PC-9 (cell line): ENCODE measurements around the gene TEDDM1. TPM values are rescaled to one million over a fixed set of nuclear protein-coding genes. Genes with fewer than 3 reads are reported as not detected.

ENCODE experiments used
- BruUV-seq: library from RNA; stranded (reverse); fragments of 400-500 nt; replicated peaks from 2 replicates; lab custom pipeline; 2021; lab: Mats Ljungman, UMichigan
- CTCF ChIA-PET: fragments of 300-600 bp; sonication (Branson Sonifier 250); formaldehyde crosslinking; loops from one replicate; lab custom pipeline; 2022; ENCODE audit warnings: antibody characterized with exemption; lab: Charles Lee
- POLR2A ChIA-PET: fragments of 300-600 bp; sonication (Branson Sonifier 250); formaldehyde crosslinking; loops from one replicate; lab custom pipeline; 2022; ENCODE audit warnings: antibody characterized with exemption; ENCODE audit not compliant: unreplicated experiment; lab: Charles Lee
- DNase-seq, 2 experiments: peaks; one replicate each; pipeline versions ENCODE4 v3.0.0 to v3.0.0-alpha.2; 2015 to 2022; ENCODE audit warnings: mixed read lengths in 1 of 2
- H2AFZ ChIP-seq: fragments of 200-600 bp; sonication (generic); 2 replicates; pipeline ENCODE4 v1.8.1; 2017; ENCODE audit warnings: antibody characterized with exemption
- H3F3A ChIP-seq: fragments of 200-600 bp; sonication (generic); 2 replicates; pipeline ENCODE4 v1.8.1; 2017; ENCODE audit warnings: antibody characterized with exemption, mild to moderate bottlenecking, low read depth; ENCODE audit not compliant: insufficient read depth
- H3K27ac ChIP-seq: fragments of 200-600 bp; sonication (generic); 2 replicates; pipeline ENCODE4 v1.6.1; 2016; ENCODE audit warnings: mixed run types
- H3K27me3 ChIP-seq: fragments of 200-600 bp; sonication (generic); 2 replicates; pipeline ENCODE4 v1.6.1; 2016; ENCODE audit warnings: low read depth, mixed run types; ENCODE audit not compliant: insufficient read depth
- H3K36me3 ChIP-seq: fragments of 200-600 bp; sonication (generic); 2 replicates; pipeline ENCODE4 v1.6.1; 2016; ENCODE audit warnings: low read depth, mixed run types
- H3K4me1 ChIP-seq: fragments of 200-600 bp; sonication (generic); replicated peaks from 2 replicates; pipeline ENCODE4 v1.6.1; 2016; ENCODE audit warnings: mixed run types; ENCODE audit not compliant: insufficient read depth
- H3K4me2 ChIP-seq: fragments of 200-600 bp; sonication (generic); 2 replicates; pipeline ENCODE4 v1.6.1; 2017; ENCODE audit warnings: mixed run types
- H3K4me3 ChIP-seq: fragments of 200-600 bp; sonication (generic); 2 replicates; pipeline ENCODE4 v1.6.1; 2016; ENCODE audit warnings: mixed run types
- H3K79me2 ChIP-seq: fragments of 200-600 bp; sonication (generic); 2 replicates; pipeline ENCODE4 v1.6.1; 2017; ENCODE audit warnings: low read depth, mixed run types
- H3K9me2 ChIP-seq: fragments of 200-600 bp; sonication (generic); 2 replicates; pipeline ENCODE4 v1.8.1; 2017; ENCODE audit warnings: mild to moderate bottlenecking; ENCODE audit not compliant: insufficient read depth
- H3K9me3 ChIP-seq: fragments of 200-600 bp; sonication (generic); 2 replicates; pipeline ENCODE4 v1.8.1; 2016; ENCODE audit warnings: low read depth; ENCODE audit not compliant: insufficient read depth
- H4K20me1 ChIP-seq: fragments of 200-600 bp; sonication (generic); 2 replicates; pipeline ENCODE4 v1.8.1; 2017; ENCODE audit not compliant: insufficient read depth
- CTCF ChIP-seq: fragments of 200-600 bp; sonication (generic); conservative IDR thresholded peaks from 2 replicates; pipeline ENCODE4 v1.6.1; 2017; ENCODE audit warnings: mixed run types, antibody characterized with exemption, mild to moderate bottlenecking, moderate library complexity
- EZH2 ChIP-seq: fragments of 200-600 bp; sonication (generic); IDR thresholded peaks from 2 replicates; pipeline ENCODE4 v1.8.0; 2017; ENCODE audit warnings: antibody characterized with exemption, low read depth
- intact Hi-C: fragments of 100-400 bp; cut with micrococcal nuclease; formaldehyde crosslinking; loops from one replicate; pipeline ENCODE4 v1.10.0; 2022; ENCODE audit not compliant: unreplicated experiment
- total RNA-seq: library from RNA; stranded (reverse); gene quantifications from 2 replicates; pipeline ENCODE4 v1.2.3, GENCODE V29; 2021

The TEDDM1 gene
- total RNA-seq, 1 experiment from 2014 or later, result not detected

GRCh38 chr1:182389619-182390047, 10.8 kb downstream of the TEDDM1 start:
- peaks cover 19% of the 10 kb centered on the region for H3K4me1 ChIP-seq
- no peaks in the 10 kb centered on the region for H3K9me3 ChIP-seq
- no TSS peak for BruUV-seq
- DNase-seq, result no peak
- H3K79me2 ChIP-seq, result peaks cover 34% of the 10 kb centered on the region
- peaks cover 35% of the 10 kb centered on the region; the same call in 1 of the 2 replicates for H3K36me3 ChIP-seq
- H3K9me2 ChIP-seq, result no peaks in the 10 kb centered on the region
- intact Hi-C loops, result no loop called here
- H2AFZ ChIP-seq, result no peak overlapping the region
- H3K27ac ChIP-seq, result no peak overlapping the region
- ChIA-PET CTCF (no interaction called here), POLR2A (no interaction called here)
- peaks cover 17% of the 10 kb centered on the region; the same call in 1 of the 2 replicates for H4K20me1 ChIP-seq
- H3K4me3 ChIP-seq, result peak overlapping the region; percentile 68
- H3K27me3 ChIP-seq, result no peaks in the 10 kb centered on the region
- TF ChIP-seq EZH2 (no peak), CTCF (no peak)
- H3F3A ChIP-seq, result 0 out of 2 replicates have a peak, but pooled peaks cover 3% of the 10 kb centered on the region
- peak overlapping the region; percentile 95 for H3K4me2 ChIP-seq

- H3K9me2 ChIP-seq, result no peaks in the 10 kb centered on the region
- H4K20me1 ChIP-seq, result peaks cover 17% of the 10 kb centered on the region; the same call in 1 of the 2 replicates
- BruUV-seq, result no TSS peak
- no peak for DNase-seq
- H2AFZ ChIP-seq, result no peak overlapping the region
- H3K4me1 ChIP-seq, result peaks cover 19% of the 10 kb centered on the region
- H3K9me3 ChIP-seq, result no peaks in the 10 kb centered on the region
- no peaks in the 10 kb centered on the region for H3K27me3 ChIP-seq
- H3K36me3 ChIP-seq, result peaks cover 35% of the 10 kb centered on the region; the same call in 1 of the 2 replicates
- peak overlapping the region; percentile 95 for H3K4me2 ChIP-seq
- TF ChIP-seq CTCF (no peak), EZH2 (no peak)
- H3K27ac ChIP-seq, result no peak overlapping the region
- intact Hi-C loops, result no loop called here
- H3F3A ChIP-seq, result 0 out of 2 replicates have a peak, but pooled peaks cover 3% of the 10 kb centered on the region
- ChIA-PET POLR2A (no interaction called here), CTCF (no interaction called here)
- peak overlapping the region; percentile 68; the same call in 1 of the 2 replicates for H3K4me3 ChIP-seq
- H3K79me2 ChIP-seq, result peaks cover 34% of the 10 kb centered on the region
Measured at GRCh38 chr1:182388392-182389134, 11.9 kb downstream of the TEDDM1 start.

DNA sequence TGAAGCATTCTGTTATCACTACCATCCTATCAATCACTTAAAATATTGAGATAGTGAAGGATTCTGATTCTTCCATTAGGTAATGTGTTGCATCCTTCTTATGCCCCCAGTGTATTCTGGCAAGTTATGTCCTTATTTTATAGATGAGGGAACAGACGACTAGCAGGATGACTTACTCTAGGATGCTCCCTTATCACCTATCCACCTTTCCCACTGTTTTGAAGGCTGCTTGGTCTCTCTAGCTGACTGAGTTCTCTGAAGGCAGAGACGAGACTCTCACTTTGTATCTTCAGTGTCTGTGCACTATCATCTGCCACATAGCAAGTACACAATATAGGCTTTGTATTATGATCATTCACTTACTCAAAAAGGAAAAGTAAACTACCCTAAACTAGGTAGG, 12.9 kb downstream of the TEDDM1 start:
- no peak overlapping the region for H3K4me3 ChIP-seq
- no peak overlapping the region for H3K27ac ChIP-seq
- peaks cover 35% of the 10 kb centered on the region; the same call in 1 of the 2 replicates for H3K36me3 ChIP-seq
- no TSS peak for BruUV-seq
- no peak for DNase-seq
- H3K9me3 ChIP-seq, result no peaks in the 10 kb centered on the region
- peaks cover 19% of the 10 kb centered on the region for H3K4me1 ChIP-seq
- intact Hi-C loops, result no loop called here
- ChIA-PET POLR2A (no interaction called here), CTCF (no interaction called here)
- no peak for TF ChIP-seq CTCF
- TF ChIP-seq EZH2, result no peak
- no peaks in the 10 kb centered on the region for H3K27me3 ChIP-seq
- no peak overlapping the region for H2AFZ ChIP-seq
- H3K79me2 ChIP-seq, result peaks cover 34% of the 10 kb centered on the region
- 0 out of 2 replicates have a peak, but pooled peaks cover 3% of the 10 kb centered on the region for H3F3A ChIP-seq
- H4K20me1 ChIP-seq, result peaks cover 17% of the 10 kb centered on the region; the same call in 1 of the 2 replicates
- H3K9me2 ChIP-seq, result no peaks in the 10 kb centered on the region
- no peak overlapping the region for H3K4me2 ChIP-seq
